HCT116 (cell line): ENCODE data around the gene TRMO.
"Not testable (repeated sequence)": the region's sequence is repeated elsewhere in the genome, so short reads cannot be mapped to it uniquely, and the experiment has no call there.

Experiments
- CEBPB ChIP-seq: IDR thresholded peaks from 2 replicates; pipeline ENCODE4 v1.6.1; 2012; ENCODE audit warnings: low read depth
- CTCF ChIP-seq, 3 experiments: fragments of 200-600 bp in 1 of 3; sonication (generic) in 1 of 3; IDR thresholded peaks in 2 of 3; conservative IDR thresholded peaks in 1 of 3; 2 replicates each; pipeline ENCODE4 v1.5.1; 2012 to 2017; ENCODE audit warnings: low read depth in 2 of 3, low read length in 2 of 3, antibody characterized with exemption in 1 of 3, borderline replicate concordance in 1 of 3, control low read depth in 1 of 3, mild to moderate bottlenecking in 1 of 3, mixed read lengths in 1 of 3, mixed run types in 1 of 3, moderate library complexity in 1 of 3; ENCODE audit not compliant: insufficient read depth in 1 of 3
- EGR1 ChIP-seq: IDR thresholded peaks from 2 replicates; pipeline ENCODE4 v1.6.1; 2012; ENCODE audit warnings: low read depth
- ELF1 ChIP-seq: IDR thresholded peaks from 2 replicates; pipeline ENCODE4 v1.6.1; 2012; ENCODE audit warnings: low read depth, borderline replicate concordance
- EZH2 ChIP-seq: fragments of 200-600 bp; sonication (generic); IDR thresholded peaks from 2 replicates; pipeline ENCODE4 v1.6.1; 2017; ENCODE audit warnings: antibody characterized with exemption, mixed run types
- EZH2phosphoT487 ChIP-seq: fragments of 200-600 bp; IDR thresholded peaks from 2 replicates; pipeline ENCODE4 v1.6.1; 2018; ENCODE audit warnings: antibody characterized with exemption, borderline replicate concordance
- JUND ChIP-seq: IDR thresholded peaks from 2 replicates; pipeline ENCODE4 v1.6.1; 2012
- POLR2A ChIP-seq: IDR thresholded peaks from 2 replicates; pipeline ENCODE4 v1.7.0; 2011; ENCODE audit warnings: borderline replicate concordance; ENCODE audit not compliant: insufficient read depth, insufficient read length; ENCODE audit errors: extremely low read depth
- POLR2AphosphoS5 ChIP-seq: IDR thresholded peaks from 2 replicates; pipeline ENCODE4 v1.6.1; 2011; ENCODE audit warnings: mild to moderate bottlenecking, low read depth, low read length, moderate library complexity
- RAD21 ChIP-seq: IDR thresholded peaks from 2 replicates; pipeline ENCODE4 v1.6.1; 2012; ENCODE audit warnings: low read depth, mild to moderate bottlenecking
- REST ChIP-seq: IDR thresholded peaks from 2 replicates; pipeline ENCODE4 v1.6.1; 2012; ENCODE audit warnings: low read depth
- SIN3A ChIP-seq: IDR thresholded peaks from 2 replicates; pipeline ENCODE4 v1.6.1; 2012; ENCODE audit warnings: low read depth
- YY1 ChIP-seq: IDR thresholded peaks from 2 replicates; pipeline ENCODE4 v1.6.1; 2011; ENCODE audit warnings: low read length, low read depth, moderate library complexity, mild to moderate bottlenecking; ENCODE audit not compliant: insufficient replicate concordance; ENCODE audit errors: extremely low read depth

GRCh38 chr9:97947094-97947493, 24.8 kb upstream of the TRMO start:
- not testable (repeated sequence) for TF ChIP-seq EGR1; CTCF (IDR thresholded peaks at IDR 0.05 in 2 of 3, conservative IDR thresholded peaks at IDR 0.05 in 1 of 3; ENCODE audit: borderline replicate concordance in 1 of 3, insufficient read depth in 1 of 3, low read depth in 2 of 3, low read length in 2 of 3); JUND; POLR2A; YY1; ELF1; RAD21; REST; POLR2AphosphoS5; EZH2phosphoT487; CEBPB; SIN3A; EZH2
